OCI-LY1 (cell line): Measurements from ENCODE around the gene DEPP1.

Source experiments
- EZH2 ChIP-seq: fragments of 200-600 bp; sonication (generic), shearing (Covaris generic); IDR thresholded peaks from 2 replicates; pipeline ENCODE4 v1.8.0; 2017; ENCODE audit warnings: borderline replicate concordance, mixed run types, mild to moderate bottlenecking, antibody characterized with exemption, low read length, moderate library complexity, mixed read lengths
- TF ChIP-seq, protein P1 (sequence below): fragments of 200-600 bp; sonication (generic), shearing (Covaris generic); IDR thresholded peaks from 2 replicates; pipeline ENCODE4 v1.5.1; 2017; ENCODE audit warnings: mild to moderate bottlenecking, antibody characterized with exemption, low read length, moderate library complexity, mixed read lengths

DNA sequence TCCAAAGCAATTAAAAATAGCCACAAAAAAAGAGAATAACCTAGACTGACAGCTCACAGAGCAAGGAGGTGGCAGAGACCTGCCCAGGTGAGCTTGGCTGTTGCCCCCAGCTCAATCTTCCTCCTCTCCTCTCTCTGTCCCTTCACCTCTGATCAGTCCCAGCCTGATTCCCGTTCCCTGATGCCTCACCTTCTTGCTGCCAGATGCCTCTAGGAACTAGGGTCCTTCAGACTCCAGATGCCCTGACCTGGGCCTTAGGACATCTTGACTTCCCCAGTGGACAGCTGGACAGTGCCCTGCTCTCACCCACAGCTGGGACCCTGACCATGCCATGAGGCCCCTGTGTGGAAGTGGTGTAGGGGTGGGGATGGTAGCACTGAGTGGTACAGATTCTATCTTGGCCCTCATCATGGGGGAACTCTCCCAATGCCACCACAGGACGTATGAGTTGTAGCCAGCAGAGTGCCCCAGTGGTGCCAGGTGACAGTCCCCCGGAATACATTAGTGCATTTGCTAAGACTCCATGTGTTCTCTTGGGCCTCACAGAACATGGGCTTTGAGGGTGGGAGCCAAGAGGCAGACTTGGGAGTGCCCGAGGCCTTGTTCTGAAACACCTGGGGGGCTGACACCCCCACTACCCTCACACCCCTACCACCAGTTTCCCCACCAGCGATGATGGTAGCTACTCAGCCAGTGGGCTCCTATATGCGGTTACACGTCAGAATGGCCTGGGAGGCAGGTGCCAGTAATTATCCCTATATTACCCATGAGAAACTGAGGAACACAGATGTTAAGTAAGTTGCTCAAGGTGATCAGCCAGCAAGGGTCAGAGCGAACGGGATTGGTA is 2.0 kb downstream of the DEPP1 start:
- TF ChIP-seq, protein P1, sequence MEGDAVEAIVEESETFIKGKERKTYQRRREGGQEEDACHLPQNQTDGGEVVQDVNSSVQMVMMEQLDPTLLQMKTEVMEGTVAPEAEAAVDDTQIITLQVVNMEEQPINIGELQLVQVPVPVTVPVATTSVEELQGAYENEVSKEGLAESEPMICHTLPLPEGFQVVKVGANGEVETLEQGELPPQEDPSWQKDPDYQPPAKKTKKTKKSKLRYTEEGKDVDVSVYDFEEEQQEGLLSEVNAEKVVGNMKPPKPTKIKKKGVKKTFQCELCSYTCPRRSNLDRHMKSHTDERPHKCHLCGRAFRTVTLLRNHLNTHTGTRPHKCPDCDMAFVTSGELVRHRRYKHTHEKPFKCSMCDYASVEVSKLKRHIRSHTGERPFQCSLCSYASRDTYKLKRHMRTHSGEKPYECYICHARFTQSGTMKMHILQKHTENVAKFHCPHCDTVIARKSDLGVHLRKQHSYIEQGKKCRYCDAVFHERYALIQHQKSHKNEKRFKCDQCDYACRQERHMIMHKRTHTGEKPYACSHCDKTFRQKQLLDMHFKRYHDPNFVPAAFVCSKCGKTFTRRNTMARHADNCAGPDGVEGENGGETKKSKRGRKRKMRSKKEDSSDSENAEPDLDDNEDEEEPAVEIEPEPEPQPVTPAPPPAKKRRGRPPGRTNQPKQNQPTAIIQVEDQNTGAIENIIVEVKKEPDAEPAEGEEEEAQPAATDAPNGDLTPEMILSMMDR, result no peak
- no peak for TF ChIP-seq EZH2
